HT-29 (cell line): Measurements from ENCODE around the gene BMP7. TPM values are rescaled to one million over a fixed set of nuclear protein-coding genes. Genes with fewer than 3 reads are reported as not detected.

Experiments used
- DNase-seq: peaks from one replicate; pipeline ENCODE4 v3.0.0-alpha.2; 2015; ENCODE audit warnings: low spot score
- small RNA-seq: library from RNA; depleted of rRNA; stranded (forward); fragments of <200 nt; gene quantifications from one replicate; pipeline ENCODE3, GENCODE V24; 2014
- total RNA-seq: library from RNA; depleted of rRNA; stranded (reverse); fragments of >200 nt; shearing (Covaris generic); gene quantifications from 2 replicates; pipeline ENCODE4 v1.2.3, GENCODE V29; 2014; rRNA removed

The BMP7 gene
- total RNA-seq, 1 experiment from 2014 or later = not detected

GRCh38 chr20:57130160-57130772, 136.2 kb downstream of the BMP7 start:
- no peak for DNase-seq

- no peak for DNase-seq
Measured at GRCh38 chr20:57129303-57129702, 137.1 kb downstream of the BMP7 start.

- DNase-seq = no peak
Measured at GRCh38 chr20:57128044-57128757, 138.2 kb downstream of the BMP7 start.

- DNase-seq = no peak
Measured at GRCh38 chr20:57126481-57127092, 139.9 kb downstream of the BMP7 start.

GRCh38 chr20:57124800-57125517, 141.5 kb downstream of the BMP7 start:
- no peak for DNase-seq

- DNase-seq = no peak
Measured at GRCh38 chr20:57124366-57124765, 142.1 kb downstream of the BMP7 start.

GRCh38 chr20:57123504-57123903, 142.9 kb downstream of the BMP7 start:
- no peak for DNase-seq

GRCh38 chr20:57122536-57123489, 143.6 kb downstream of the BMP7 start:
- no peak for DNase-seq

- no peak for DNase-seq
Measured at GRCh38 chr20:57118964-57119363, 147.5 kb downstream of the BMP7 start.

Small RNA genes lying within 50 kb of the gene (small RNA-seq; reads per million reads assigned to genes)
- gene RF00019 = not detected

Other genes starting within 250 kb of the BMP7 start
- not detected in 2 replicates for gene SPO11, start 63.2 kb upstream of the BMP7 start, total RNA-seq
- 57.7 and 67.9 TPM in 2 replicates for gene RAE1, start 84.6 kb upstream of the BMP7 start, total RNA-seq
- gene RBM38, start 124.8 kb upstream of the BMP7 start, total RNA-seq = 98.7 and 102 TPM in 2 replicates